Lower leg skin (tissue), 3 donors: ENCODE data around the gene KHK.

Experiments
- POLR2A ChIP-seq, 2 donors: fragments of 450-650 bp; IDR thresholded peaks; one replicate each; pipeline ENCODE4 v1.6.1; 2016 to 2017; ENCODE audit warnings: antibody characterized with exemption in 2 of 2, mild to moderate bottlenecking in 1 of 2, moderate library complexity in 1 of 2
- TF ChIP-seq, protein P1 (sequence below), 3 donors: fragments of 450-650 bp; IDR thresholded peaks; one replicate each; pipeline ENCODE4 v1.5.1; 2016; ENCODE audit warnings: antibody characterized with exemption in 3 of 3, mild to moderate bottlenecking in 3 of 3, moderate library complexity in 2 of 3

DNA sequence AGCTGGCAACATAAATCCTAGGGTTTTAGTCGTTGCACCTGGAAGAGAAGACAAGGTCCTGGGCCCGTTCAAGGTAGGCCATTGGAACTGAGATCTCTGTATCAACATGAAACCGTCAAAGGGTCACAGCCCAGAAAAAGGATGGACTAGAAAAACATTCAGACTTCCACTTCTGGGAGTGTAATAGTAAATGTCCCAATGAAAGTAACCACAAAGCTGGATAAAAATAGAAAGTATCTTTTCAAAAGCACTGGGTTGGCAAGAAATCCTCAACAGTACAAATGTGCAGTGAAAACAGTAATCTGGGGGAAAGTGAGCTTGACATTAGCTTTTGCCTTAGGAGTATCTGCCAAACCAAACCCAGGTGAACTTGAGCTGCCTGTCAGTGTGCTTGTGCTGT, 19.4 kb downstream of the KHK start:
- TF ChIP-seq, protein P1, sequence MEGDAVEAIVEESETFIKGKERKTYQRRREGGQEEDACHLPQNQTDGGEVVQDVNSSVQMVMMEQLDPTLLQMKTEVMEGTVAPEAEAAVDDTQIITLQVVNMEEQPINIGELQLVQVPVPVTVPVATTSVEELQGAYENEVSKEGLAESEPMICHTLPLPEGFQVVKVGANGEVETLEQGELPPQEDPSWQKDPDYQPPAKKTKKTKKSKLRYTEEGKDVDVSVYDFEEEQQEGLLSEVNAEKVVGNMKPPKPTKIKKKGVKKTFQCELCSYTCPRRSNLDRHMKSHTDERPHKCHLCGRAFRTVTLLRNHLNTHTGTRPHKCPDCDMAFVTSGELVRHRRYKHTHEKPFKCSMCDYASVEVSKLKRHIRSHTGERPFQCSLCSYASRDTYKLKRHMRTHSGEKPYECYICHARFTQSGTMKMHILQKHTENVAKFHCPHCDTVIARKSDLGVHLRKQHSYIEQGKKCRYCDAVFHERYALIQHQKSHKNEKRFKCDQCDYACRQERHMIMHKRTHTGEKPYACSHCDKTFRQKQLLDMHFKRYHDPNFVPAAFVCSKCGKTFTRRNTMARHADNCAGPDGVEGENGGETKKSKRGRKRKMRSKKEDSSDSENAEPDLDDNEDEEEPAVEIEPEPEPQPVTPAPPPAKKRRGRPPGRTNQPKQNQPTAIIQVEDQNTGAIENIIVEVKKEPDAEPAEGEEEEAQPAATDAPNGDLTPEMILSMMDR (IDR thresholded peaks at IDR 0.05) = no peak
- TF ChIP-seq POLR2A (IDR thresholded peaks at IDR 0.05) = no peak
